Activated naive CD4-positive, alpha-beta T cell treated with anti-CD3 and anti-CD28 coated beads, Interleukin-2, amount 50 U/mL, for 24 hours (primary cell): ENCODE results near the gene MRGPRX3.

Experiments
- H3K27ac Mint-ChIP-seq: one replicate; pipeline ENCODE4 v1.8.0; 2021; ENCODE audit warnings: mild to moderate bottlenecking, mixed read lengths
- H3K27me3 Mint-ChIP-seq: one replicate; pipeline ENCODE4 v1.8.0; 2021; ENCODE audit warnings: mixed read lengths
- H3K36me3 Mint-ChIP-seq: one replicate; pipeline ENCODE4 v1.8.0; 2021; ENCODE audit warnings: mixed read lengths
- H3K4me1 Mint-ChIP-seq: one replicate; pipeline ENCODE4 v1.8.0; 2021; ENCODE audit warnings: mixed read lengths
- H3K4me3 Mint-ChIP-seq: one replicate; pipeline ENCODE4 v1.8.0; 2021; ENCODE audit warnings: mild to moderate bottlenecking, mixed read lengths
- H3K9me3 Mint-ChIP-seq: one replicate; pipeline ENCODE4 v1.8.0; 2021; ENCODE audit warnings: mixed read lengths

The MRGPRX3 gene

DNA sequence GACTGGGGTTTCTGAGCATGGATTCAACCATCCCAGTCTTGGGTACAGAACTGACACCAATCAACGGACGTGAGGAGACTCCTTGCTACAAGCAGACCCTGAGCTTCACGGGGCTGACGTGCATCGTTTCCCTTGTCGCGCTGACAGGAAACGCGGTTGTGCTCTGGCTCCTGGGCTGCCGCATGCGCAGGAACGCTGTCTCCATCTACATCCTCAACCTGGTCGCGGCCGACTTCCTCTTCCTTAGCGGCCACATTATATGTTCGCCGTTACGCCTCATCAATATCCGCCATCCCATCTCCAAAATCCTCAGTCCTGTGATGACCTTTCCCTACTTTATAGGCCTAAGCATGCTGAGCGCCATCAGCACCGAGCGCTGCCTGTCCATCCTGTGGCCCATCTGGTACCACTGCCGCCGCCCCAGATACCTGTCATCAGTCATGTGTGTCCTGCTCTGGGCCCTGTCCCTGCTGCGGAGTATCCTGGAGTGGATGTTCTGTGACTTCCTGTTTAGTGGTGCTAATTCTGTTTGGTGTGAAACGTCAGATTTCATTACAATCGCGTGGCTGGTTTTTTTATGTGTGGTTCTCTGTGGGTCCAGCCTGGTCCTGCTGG is 4.9 kb downstream of the MRGPRX3 start:
- H3K4me1 Mint-ChIP-seq, result no peaks in the 10 kb centered on the region
- H3K27me3 Mint-ChIP-seq, result peaks cover 20% of the 10 kb centered on the region
- no peak overlapping the region for H3K4me3 Mint-ChIP-seq
- H3K9me3 Mint-ChIP-seq, result no peaks in the 10 kb centered on the region
- H3K27ac Mint-ChIP-seq, result no peak overlapping the region
- H3K36me3 Mint-ChIP-seq, result no peaks in the 10 kb centered on the region

DNA sequence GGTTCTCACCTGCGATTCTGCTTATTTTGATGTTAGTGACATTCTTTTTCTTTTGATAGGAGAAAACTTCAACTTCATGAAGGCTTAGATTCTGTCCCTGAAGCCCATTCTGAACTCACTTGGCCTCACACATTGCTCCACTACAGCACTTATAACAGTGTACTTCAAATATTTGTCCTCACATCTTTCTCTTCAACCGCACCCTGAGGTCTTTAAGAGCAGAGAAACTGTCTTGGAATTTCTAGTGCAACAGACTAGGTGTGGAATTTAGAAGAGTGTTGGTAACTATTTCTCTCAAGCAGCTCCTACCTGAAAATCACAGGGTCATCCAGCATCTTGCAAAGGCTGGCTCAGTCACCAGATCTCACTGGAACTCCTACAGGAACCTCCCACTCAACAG is 7.8 kb downstream of the MRGPRX3 start:
- H3K4me3 Mint-ChIP-seq, result no peak overlapping the region
- H3K27ac Mint-ChIP-seq, result no peak overlapping the region
- H3K27me3 Mint-ChIP-seq, result peaks cover 30% of the 10 kb centered on the region
- H3K4me1 Mint-ChIP-seq, result no peaks in the 10 kb centered on the region
- no peaks in the 10 kb centered on the region for H3K36me3 Mint-ChIP-seq
- H3K9me3 Mint-ChIP-seq, result no peaks in the 10 kb centered on the region

DNA sequence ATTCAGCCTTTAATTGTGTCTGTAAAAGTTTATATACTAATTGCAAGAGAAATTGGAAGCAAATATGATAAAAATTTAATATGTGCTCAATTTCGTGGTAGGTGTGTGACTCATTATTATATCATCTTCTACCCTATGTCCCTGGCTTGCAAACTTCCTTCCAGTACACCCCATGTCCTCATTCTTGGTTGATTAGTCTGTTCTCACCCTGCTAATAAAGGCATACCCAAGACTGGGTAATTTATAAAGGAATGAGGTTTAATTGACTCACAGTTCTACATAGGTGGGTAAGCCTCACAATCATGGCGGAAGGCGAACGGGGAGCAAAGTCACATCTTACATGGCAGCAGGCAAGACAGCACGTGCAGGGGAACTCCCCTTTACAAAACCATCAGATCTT is 11.9 kb downstream of the MRGPRX3 start:
- H3K27me3 Mint-ChIP-seq, result peaks cover 29% of the 10 kb centered on the region
- H3K27ac Mint-ChIP-seq, result no peak overlapping the region
- H3K4me3 Mint-ChIP-seq, result no peak overlapping the region
- no peaks in the 10 kb centered on the region for H3K36me3 Mint-ChIP-seq
- H3K9me3 Mint-ChIP-seq, result no peaks in the 10 kb centered on the region
- H3K4me1 Mint-ChIP-seq, result peaks cover 7% of the 10 kb centered on the region

DNA sequence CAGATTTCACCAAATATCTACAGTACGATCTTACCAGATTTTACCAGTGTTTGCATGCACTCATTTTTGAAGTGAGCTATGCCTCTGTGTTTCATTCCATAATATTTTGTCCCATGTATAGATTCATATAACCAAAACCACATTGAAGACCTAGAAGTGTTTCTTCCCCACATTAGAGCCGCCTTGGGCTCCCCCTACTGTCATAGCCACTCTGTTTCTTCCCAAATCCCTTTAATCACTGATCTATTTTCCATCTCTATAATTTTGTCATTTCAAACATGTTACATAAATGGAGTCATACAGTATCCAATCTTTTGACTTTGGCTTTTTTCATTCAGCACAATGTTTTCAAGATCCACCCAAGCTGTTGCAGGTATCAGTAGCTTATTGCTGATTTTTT is 12.7 kb downstream of the MRGPRX3 start:
- H3K36me3 Mint-ChIP-seq, result no peaks in the 10 kb centered on the region
- no peaks in the 10 kb centered on the region for H3K9me3 Mint-ChIP-seq
- H3K27ac Mint-ChIP-seq, result no peak overlapping the region
- H3K4me3 Mint-ChIP-seq, result no peak overlapping the region
- peaks cover 7% of the 10 kb centered on the region for H3K4me1 Mint-ChIP-seq
- H3K27me3 Mint-ChIP-seq, result peaks cover 29% of the 10 kb centered on the region

DNA sequence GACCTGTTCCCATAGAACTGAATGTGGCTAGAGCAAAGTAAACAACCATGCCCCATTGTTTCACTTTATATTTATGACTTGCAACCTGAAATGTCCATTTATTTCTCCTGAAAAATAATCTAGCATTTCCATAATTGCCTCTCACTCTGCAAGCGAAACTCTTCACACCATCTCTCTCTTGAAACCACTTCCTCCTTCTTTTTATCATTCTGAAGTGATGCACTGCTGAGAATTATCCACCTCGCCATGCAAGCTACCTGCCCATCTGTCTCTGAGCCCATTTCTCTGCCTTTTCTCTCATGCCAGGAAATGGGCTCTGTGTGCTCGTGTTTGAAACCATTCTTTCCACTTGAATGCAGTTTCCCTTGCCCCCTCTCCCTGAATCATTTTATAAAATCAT is 13.5 kb downstream of the MRGPRX3 start:
- Mint-ChIP-seq H3K4me3 (no peak overlapping the region), H3K9me3 (no peaks in the 10 kb centered on the region), H3K27me3 (peaks cover 27% of the 10 kb centered on the region), H3K4me1 (peaks cover 7% of the 10 kb centered on the region), H3K27ac (peak overlapping the region; percentile 36), H3K36me3 (no peaks in the 10 kb centered on the region)

DNA sequence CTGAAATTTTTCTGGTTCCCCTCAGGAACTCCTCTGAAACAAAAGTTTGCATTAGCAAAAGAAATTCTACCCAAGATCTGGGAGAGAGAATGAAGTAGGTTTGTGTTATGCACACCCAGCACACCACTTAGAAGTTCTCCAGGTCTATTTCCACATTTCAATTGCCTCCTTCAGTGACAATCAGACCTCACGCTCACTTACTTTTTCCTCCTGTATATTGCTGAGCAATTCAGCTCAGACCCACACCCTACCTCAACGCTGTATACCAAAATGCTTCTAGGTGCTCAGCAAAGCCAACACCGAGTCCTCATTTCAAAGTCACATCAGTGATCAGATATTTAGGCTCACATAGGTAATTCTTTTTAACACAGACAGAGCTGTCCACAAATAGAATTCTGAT is 19.2 kb downstream of the MRGPRX3 start:
- no peak overlapping the region for H3K4me3 Mint-ChIP-seq
- peaks cover 14% of the 10 kb centered on the region for H3K27me3 Mint-ChIP-seq
- H3K9me3 Mint-ChIP-seq, result no peaks in the 10 kb centered on the region
- no peak overlapping the region for H3K27ac Mint-ChIP-seq
- no peaks in the 10 kb centered on the region for H3K4me1 Mint-ChIP-seq
- peaks cover under 1% of the 10 kb centered on the region for H3K36me3 Mint-ChIP-seq

DNA sequence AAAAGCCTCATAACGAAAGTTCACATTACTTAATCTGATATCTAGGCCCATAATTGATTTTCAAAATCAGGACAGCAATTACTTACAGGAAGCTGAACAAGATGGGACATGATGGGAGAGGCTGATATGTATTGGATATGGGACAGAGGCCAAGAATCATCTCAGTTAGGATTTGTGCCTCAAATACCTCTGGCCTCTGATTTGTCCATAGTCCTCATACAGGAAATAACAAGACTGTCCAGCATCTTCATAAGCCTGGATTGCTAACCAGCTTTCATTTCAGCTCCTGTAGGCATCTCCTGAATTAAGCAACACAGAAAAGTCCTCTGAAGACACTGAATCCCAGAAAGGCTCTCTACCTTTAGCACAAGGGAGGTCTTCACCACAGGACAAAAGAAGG is 36.0 kb downstream of the MRGPRX3 start:
- Mint-ChIP-seq H3K4me3 (no peak overlapping the region), H3K4me1 (no peaks in the 10 kb centered on the region), H3K9me3 (no peaks in the 10 kb centered on the region), H3K36me3 (no peaks in the 10 kb centered on the region), H3K27ac (no peak overlapping the region), H3K27me3 (peaks cover 8% of the 10 kb centered on the region)

DNA sequence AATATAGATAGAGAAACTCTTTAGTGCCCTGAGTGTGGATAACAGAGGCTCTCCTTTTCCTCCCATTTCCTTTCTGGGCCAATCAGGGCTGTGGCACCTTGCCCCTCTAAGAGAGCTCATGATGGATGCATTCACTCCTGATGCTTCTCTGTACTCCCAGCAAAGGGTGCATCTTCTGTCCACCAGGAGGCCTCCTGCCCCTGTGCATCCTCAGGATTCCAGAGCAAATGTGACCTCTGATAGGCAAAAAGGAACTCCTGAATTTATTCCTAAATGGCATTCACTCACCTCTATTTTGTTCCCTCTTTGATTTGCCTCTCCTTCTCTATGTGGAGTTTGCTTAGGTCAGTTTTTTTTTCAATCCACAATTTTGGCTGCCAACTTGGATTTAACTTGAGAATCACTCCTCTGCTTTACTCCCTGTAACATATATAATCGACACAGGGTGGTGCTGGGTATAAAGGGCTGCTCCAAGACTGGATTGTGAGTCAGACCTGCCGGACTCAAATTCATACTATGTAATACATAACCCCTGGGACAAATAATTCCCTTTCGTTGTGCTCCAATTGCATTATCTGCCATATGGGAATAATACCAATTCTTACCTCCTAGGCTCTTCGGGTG is 39.1 kb downstream of the MRGPRX3 start:
- H3K27me3 Mint-ChIP-seq, result peaks cover 12% of the 10 kb centered on the region
- no peak overlapping the region for H3K27ac Mint-ChIP-seq
- H3K9me3 Mint-ChIP-seq, result no peaks in the 10 kb centered on the region
- no peaks in the 10 kb centered on the region for H3K36me3 Mint-ChIP-seq
- H3K4me3 Mint-ChIP-seq, result no peak overlapping the region
- no peaks in the 10 kb centered on the region for H3K4me1 Mint-ChIP-seq

DNA sequence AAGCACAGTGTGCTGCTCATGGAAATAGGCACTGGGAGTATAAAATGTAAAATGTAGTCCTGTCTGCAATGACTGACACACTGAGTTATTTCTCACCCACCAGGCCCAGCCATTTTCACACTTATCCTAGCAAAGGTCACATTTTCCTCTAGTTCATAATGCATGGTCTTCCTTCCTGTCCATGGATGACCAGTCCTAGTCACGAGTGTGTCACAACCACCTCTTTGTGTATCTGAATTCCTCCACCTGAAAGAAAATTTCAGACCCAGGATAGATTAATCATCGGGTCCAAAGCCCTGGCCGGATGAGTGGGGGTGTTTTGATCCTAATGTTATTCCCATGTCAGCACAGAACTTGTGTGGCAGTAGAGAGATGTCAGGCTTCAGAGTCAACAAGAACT is 40.3 kb downstream of the MRGPRX3 start, which contains the start of gene MRGPRX4:
TSS of gene MRGPRX4 (plus strand) at position 172 of the 400 bp plus-strand sequence. CDS start 420 bp downstream, outside the sequence.
- peaks cover 13% of the 10 kb centered on the region for H3K27me3 Mint-ChIP-seq
- H3K4me3 Mint-ChIP-seq, result no peak within 1 kb of the TSS
- H3K36me3 Mint-ChIP-seq, result no peaks in the 10 kb centered on the region
- no peaks in the 10 kb centered on the region for H3K4me1 Mint-ChIP-seq
- no peak within 1 kb of the TSS for H3K27ac Mint-ChIP-seq
- no peaks in the 10 kb centered on the region for H3K9me3 Mint-ChIP-seq

DNA sequence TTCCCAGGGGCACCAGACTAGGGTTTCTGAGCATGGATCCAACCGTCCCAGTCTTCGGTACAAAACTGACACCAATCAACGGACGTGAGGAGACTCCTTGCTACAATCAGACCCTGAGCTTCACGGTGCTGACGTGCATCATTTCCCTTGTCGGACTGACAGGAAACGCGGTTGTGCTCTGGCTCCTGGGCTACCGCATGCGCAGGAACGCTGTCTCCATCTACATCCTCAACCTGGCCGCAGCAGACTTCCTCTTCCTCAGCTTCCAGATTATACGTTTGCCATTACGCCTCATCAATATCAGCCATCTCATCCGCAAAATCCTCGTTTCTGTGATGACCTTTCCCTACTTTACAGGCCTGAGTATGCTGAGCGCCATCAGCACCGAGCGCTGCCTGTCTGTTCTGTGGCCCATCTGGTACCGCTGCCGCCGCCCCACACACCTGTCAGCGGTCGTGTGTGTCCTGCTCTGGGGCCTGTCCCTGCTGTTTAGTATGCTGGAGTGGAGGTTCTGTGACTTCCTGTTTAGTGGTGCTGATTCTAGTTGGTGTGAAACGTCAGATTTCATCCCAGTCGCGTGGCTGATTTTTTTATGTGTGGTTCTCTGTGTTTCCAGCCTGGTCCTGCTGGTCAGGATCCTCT is 41.0 kb downstream of the MRGPRX3 start:
- Mint-ChIP-seq H3K4me3 (no peak overlapping the region), H3K27ac (no peak overlapping the region), H3K4me1 (no peaks in the 10 kb centered on the region), H3K9me3 (no peaks in the 10 kb centered on the region), H3K27me3 (peaks cover 14% of the 10 kb centered on the region), H3K36me3 (no peaks in the 10 kb centered on the region)
